H1 (cell line): ENCODE measurements around the gene CUTC. TPM values are rescaled to one million over a fixed set of nuclear protein-coding genes. Genes with fewer than 3 reads are reported as not detected.

Source experiments
- CTCF ChIA-PET: fragments of 300-600 bp; sonication (Branson Sonifier 250); formaldehyde crosslinking; loops from one replicate; lab custom pipeline; 2021; ENCODE audit not compliant: partially characterized antibody; lab: Charles Lee
- POLR2A ChIA-PET: fragments of 300-600 bp; sonication (Branson Sonifier 250); formaldehyde crosslinking; loops from one replicate; lab custom pipeline; 2021; ENCODE audit warnings: inconsistent platforms; ENCODE audit not compliant: partially characterized antibody; lab: Charles Lee
- DNase-seq, 2 experiments: peaks; one replicate each; pipeline versions ENCODE4 v3.0.0 to v3.0.0-alpha.2; 2010 to 2022; ENCODE audit warnings: low spot score in 2 of 2, low read depth in 1 of 2, mixed read lengths in 1 of 2
- FAIRE-seq: peaks from 2 replicates; lab custom pipeline; 2011; peaks lifted over from hg19 to GRCh38; lab: Jason Lieb, UNC
- H2AFZ ChIP-seq: 2 replicates; pipeline ENCODE4 v1.8.1; 2012; ENCODE audit warnings: low read length, inconsistent platforms
- H2AK5ac ChIP-seq: 2 replicates; pipeline ENCODE4 v1.6.1; 2013; ENCODE audit warnings: low read depth, low read length
- H2BK120ac ChIP-seq: replicated peaks from 2 replicates; pipeline ENCODE3; 2013; ENCODE audit warnings: low read depth, low read length, inconsistent platforms
- H2BK12ac ChIP-seq: 2 replicates; pipeline ENCODE4 v1.6.1; 2013; ENCODE audit warnings: low read depth, low read length
- H2BK15ac ChIP-seq: 2 replicates; pipeline ENCODE4 v1.6.1; 2013; ENCODE audit warnings: low read length
- H2BK20ac ChIP-seq: 2 replicates; pipeline ENCODE4 v1.6.1; 2013; ENCODE audit warnings: low read length
- H2BK5ac ChIP-seq: 2 replicates; pipeline ENCODE4 v1.6.1; 2013; ENCODE audit warnings: low read depth, low read length
- H3K14ac ChIP-seq: 2 replicates; pipeline ENCODE4 v1.6.1; 2013; ENCODE audit warnings: inconsistent platforms; ENCODE audit not compliant: insufficient read length
- H3K18ac ChIP-seq: 2 replicates; pipeline ENCODE4 v1.6.1; 2013; ENCODE audit warnings: low read length; ENCODE audit errors: extremely low read depth
- H3K23ac ChIP-seq: 2 replicates; pipeline ENCODE4 v1.6.1; 2013; ENCODE audit warnings: inconsistent platforms; ENCODE audit not compliant: insufficient read length
- H3K23me2 ChIP-seq: 2 replicates; pipeline ENCODE4 v1.6.1; 2013; ENCODE audit warnings: low read depth, low read length
- H3K27ac ChIP-seq: 2 replicates; pipeline ENCODE4 v1.6.1; 2011; ENCODE audit warnings: low read depth, low read length, inconsistent platforms
- H3K27me3 ChIP-seq, 4 experiments: replicated peaks in 1 of 4; 1 replicate in 1 of 4; 2 replicates in 3 of 4; pipeline versions ENCODE4 v1.6.1 to v1.8.1; 2011 to 2013; ENCODE audit warnings: low read length in 3 of 4, mild to moderate bottlenecking in 3 of 4, inconsistent platforms in 2 of 4, mixed read lengths in 2 of 4, moderate library complexity in 1 of 4; ENCODE audit not compliant: control insufficient read depth in 3 of 4, insufficient read depth in 3 of 4; ENCODE audit errors: extremely low read depth in 1 of 4
- H3K36me3 ChIP-seq, 4 experiments: 2 replicates each; pipeline versions ENCODE4 v1.6.1 to v1.8.1; 2011 to 2013; ENCODE audit warnings: mild to moderate bottlenecking in 4 of 4, low read length in 3 of 4, moderate library complexity in 2 of 4, control low read depth in 1 of 4, inconsistent platforms in 1 of 4; ENCODE audit not compliant: insufficient read depth in 4 of 4, control insufficient read depth in 2 of 4
- H3K4ac ChIP-seq: replicated peaks from 2 replicates; pipeline ENCODE3; 2013; ENCODE audit warnings: low read length, low read depth, mixed read lengths, inconsistent platforms; ENCODE audit not compliant: insufficient read length
- H3K4me1 ChIP-seq, 4 experiments: replicated peaks in 1 of 4; 1 replicate in 1 of 4; 2 replicates in 3 of 4; pipeline versions ENCODE4 v1.6.1 to v1.8.1; 2011 to 2013; ENCODE audit warnings: low read length in 3 of 4, inconsistent platforms in 2 of 4, mixed read lengths in 1 of 4; ENCODE audit not compliant: insufficient read depth in 4 of 4, control insufficient read depth in 3 of 4
- H3K4me2 ChIP-seq, 2 experiments: 2 replicates each; pipeline versions ENCODE4 v1.6.1 to v1.8.1; 2011 to 2013; ENCODE audit warnings: low read depth in 2 of 2, low read length in 2 of 2, control low read depth in 1 of 2, inconsistent platforms in 1 of 2, mild to moderate bottlenecking in 1 of 2; ENCODE audit not compliant: insufficient read depth in 1 of 2
- H3K4me3 ChIP-seq, 4 experiments: fragments of 200-600, 300-600 bp in 1 of 4; sonication (generic), shearing (Covaris generic), sonication (Bioruptor Twin) in 1 of 4; 2 replicates each; pipeline versions ENCODE4 v1.5.1 to v1.8.1; 2011 to 2016; ENCODE audit warnings: low read length in 4 of 4, low read depth in 3 of 4, control low read depth in 2 of 4, inconsistent platforms in 2 of 4, mild to moderate bottlenecking in 2 of 4, mixed read lengths in 1 of 4, moderate library complexity in 1 of 4; ENCODE audit not compliant: insufficient read depth in 2 of 4; ENCODE audit errors: extremely low read depth in 1 of 4
- H3K56ac ChIP-seq: replicated peaks from 2 replicates; pipeline ENCODE3; 2013; ENCODE audit warnings: low read depth, mild to moderate bottlenecking, mixed read lengths, low read length, inconsistent platforms; ENCODE audit not compliant: insufficient read length
- H3K79me1 ChIP-seq: 2 replicates; pipeline ENCODE4 v1.6.1; 2013; ENCODE audit warnings: low read depth, low read length, control low read depth
- H3K79me2 ChIP-seq, 2 experiments: 2 replicates each; pipeline versions ENCODE4 v1.6.1 to v1.8.1; 2012 to 2013; ENCODE audit warnings: low read length in 2 of 2, mild to moderate bottlenecking in 2 of 2, inconsistent platforms in 1 of 2; ENCODE audit not compliant: insufficient read depth in 2 of 2, control insufficient read depth in 1 of 2
- H3K9ac ChIP-seq, 4 experiments: replicated peaks in 1 of 4; 1 replicate in 1 of 4; 2 replicates in 3 of 4; pipeline versions ENCODE4 v1.6.1 to v1.8.1; 2011 to 2013; ENCODE audit warnings: low read depth in 3 of 4, low read length in 3 of 4, control low read depth in 2 of 4, mild to moderate bottlenecking in 2 of 4, moderate library complexity in 2 of 4, inconsistent platforms in 1 of 4; ENCODE audit errors: extremely low read depth in 1 of 4
- H3K9me3 ChIP-seq, 2 experiments: 2 replicates each; pipeline versions ENCODE4 v1.6.1 to v1.8.1; 2012 to 2013; ENCODE audit warnings: mild to moderate bottlenecking in 2 of 2, moderate library complexity in 2 of 2, control low read depth in 1 of 2, inconsistent platforms in 1 of 2, low read depth in 1 of 2, low read length in 1 of 2, mixed read lengths in 1 of 2; ENCODE audit not compliant: insufficient read depth in 2 of 2
- H4K20me1 ChIP-seq, 2 experiments: replicated peaks in 1 of 2; 2 replicates each; pipeline versions ENCODE3 to v1.8.1; 2011 to 2013; ENCODE audit warnings: inconsistent platforms in 2 of 2, low read length in 2 of 2, mild to moderate bottlenecking in 1 of 2; ENCODE audit not compliant: insufficient read depth in 2 of 2, control insufficient read depth in 1 of 2
- H4K5ac ChIP-seq: 2 replicates; pipeline ENCODE4 v1.6.1; 2013; ENCODE audit warnings: low read length, low read depth, mixed read lengths, inconsistent platforms; ENCODE audit not compliant: insufficient read length
- H4K8ac ChIP-seq: 2 replicates; pipeline ENCODE4 v1.8.0; 2013; ENCODE audit warnings: mild to moderate bottlenecking, moderate library complexity, low read length, inconsistent platforms; ENCODE audit not compliant: insufficient read depth; ENCODE audit errors: extremely low read depth
- H4K91ac ChIP-seq: replicated peaks from 2 replicates; pipeline ENCODE3; 2013; ENCODE audit warnings: low read length, mixed read lengths, inconsistent platforms; ENCODE audit not compliant: insufficient read length
- ATF3 ChIP-seq: IDR thresholded peaks from 2 replicates; pipeline ENCODE4 v1.6.1; 2011; ENCODE audit warnings: low read depth, mild to moderate bottlenecking, low read length; ENCODE audit not compliant: insufficient read depth
- BRCA1 ChIP-seq: IDR thresholded peaks from 2 replicates; pipeline ENCODE4 v1.6.1; 2012; ENCODE audit warnings: low read depth, low read length, improper control_type of control experiment
- CHD2 ChIP-seq: IDR thresholded peaks from 2 replicates; pipeline ENCODE4 v1.6.1; 2012; ENCODE audit warnings: low read length, improper control_type of control experiment
- EGR1 ChIP-seq: IDR thresholded peaks from 2 replicates; pipeline ENCODE4 v1.6.1; 2011; ENCODE audit warnings: low read depth, low read length, borderline replicate concordance
- GABPA ChIP-seq: IDR thresholded peaks from 2 replicates; pipeline ENCODE4 v1.6.1; 2011; ENCODE audit warnings: mild to moderate bottlenecking, low read length, moderate library complexity, borderline replicate concordance; ENCODE audit not compliant: insufficient read depth
- HDAC6 ChIP-seq: IDR thresholded peaks from one replicate; pipeline ENCODE4 v1.7.1; 2012; ENCODE audit warnings: low read depth, mild to moderate bottlenecking, inconsistent platforms, low read length, moderate library complexity
- KDM1A ChIP-seq: fragments of 200-600, 300-600 bp; sonication (generic); IDR thresholded peaks from 2 replicates; pipeline ENCODE4 v1.7.1; 2016; ENCODE audit warnings: mild to moderate bottlenecking, low read length, borderline replicate concordance
- KDM5A ChIP-seq: fragments of 200-600 bp; IDR thresholded peaks from 2 replicates; pipeline ENCODE4 v1.7.1; 2012; ENCODE audit warnings: mild to moderate bottlenecking, low read length, inconsistent platforms, mixed read lengths
- MAX ChIP-seq: IDR thresholded peaks from 2 replicates; pipeline ENCODE4 v1.6.1; 2012; ENCODE audit warnings: inconsistent platforms
- POLR2A ChIP-seq, 2 experiments: IDR thresholded peaks; 1 replicate in 1 of 2; 2 replicates in 1 of 2; pipeline ENCODE4 v1.6.1; 2011; ENCODE audit warnings: low read depth in 2 of 2, low read length in 2 of 2, mild to moderate bottlenecking in 2 of 2; ENCODE audit errors: control extremely low read depth in 1 of 2
- POLR2AphosphoS5 ChIP-seq: IDR thresholded peaks from 2 replicates; pipeline ENCODE4 v1.6.1; 2011; ENCODE audit warnings: low read depth, low read length
- SP1 ChIP-seq: IDR thresholded peaks from 2 replicates; pipeline ENCODE4 v1.6.1; 2011; ENCODE audit warnings: low read depth, low read length
- SP2 ChIP-seq: IDR thresholded peaks from 2 replicates; pipeline ENCODE4 v1.6.1; 2012; ENCODE audit warnings: mild to moderate bottlenecking, low read length, inconsistent platforms
- SUZ12 ChIP-seq: fragments of 200-600 bp; sonication (generic); IDR thresholded peaks from 2 replicates; pipeline ENCODE4 v1.6.1; 2012; ENCODE audit warnings: mild to moderate bottlenecking, inconsistent platforms, low read length, moderate library complexity, mixed read lengths
- WGBS, 2 experiments: shearing (Covaris generic) in 1 of 2; methylation state at CpG; one replicate each; pipeline versions ENCODE4 v1.1.6 to v1.1.7; 2013 to 2015; ENCODE audit warnings: low lambda C conversion rate in 2 of 2, mixed read lengths in 2 of 2, inconsistent platforms in 1 of 2, low coverage in 1 of 2, missing lambda C conversion rate in 1 of 2; ENCODE audit not compliant: insufficient replicate concordance in 2 of 2, insufficient coverage in 1 of 2, insufficient read length in 1 of 2; ENCODE audit errors: extremely low coverage in 1 of 2, missing lambda C conversion rate in 1 of 2; 5-methylcytosine and 5-hydroxymethylcytosine counted together
- polyA plus RNA-seq, 7 experiments: library from polyadenylated mRNA; depleted of rRNA in 3 of 7; stranded (reverse) in 5 of 7; unstranded in 2 of 7; fragments of >200 nt in 5 of 7; fragments of 200-250 nt in 2 of 7; gene quantifications; 1 replicate in 5 of 7; 2 replicates in 1 of 7; 4 replicates in 1 of 7; pipeline versions ENCODE4 v1.2.1 to v1.2.3, GENCODE V29; 2011 to 2013; ENCODE audit warnings: missing spikeins in 2 of 7, mixed read lengths in 2 of 7
- total RNA-seq: library from RNA; stranded (reverse); fragmentation: NEBNext Ultra II Directional; extraction: Animal tissue kit (Norgen Biotek cat#: 25700); gene quantifications from 2 replicates; pipeline ENCODE4 v1.2.1, GENCODE V29; 2021

CUTC gene
- total and polyA plus RNA-seq, 2 of the 8 experiments (the other 6 are each of a cell fraction or from before 2014, with no cell fraction given), result 25.3 to 25.6 TPM

GRCh38 chr10:99781734-99782429 lies 49.8 kb downstream of the CUTC start:
- no peak for FAIRE-seq
- Histone ChIP-seq H3K18ac (no peak overlapping the region), H3K9ac (no peak overlapping the region), H3K79me2 (no peaks in the 10 kb centered on the region), H3K27ac (no peak overlapping the region), H3K23ac (no peak overlapping the region), H2BK120ac (no peak overlapping the region), H3K79me1 (no peaks in the 10 kb centered on the region), H3K9me3 (no peaks in the 10 kb centered on the region), H4K91ac (no peak overlapping the region), H3K4me2 (no peak overlapping the region), H4K20me1 (no peaks in the 10 kb centered on the region), H2AK5ac (no peak overlapping the region), H3K56ac (no peak overlapping the region), H4K8ac (no peak overlapping the region), H2BK15ac (no peak overlapping the region), H2BK12ac (no peak overlapping the region), H3K23me2 (no peaks in the 10 kb centered on the region), H3K14ac (no peak overlapping the region), H3K4me1 (peaks cover 0 to 12% (median 7%) of the 10 kb centered on the region in 4 experiments; a peak in 5 of 7 replicates), H3K4ac (no peak overlapping the region), H3K36me3 (no peaks in the 10 kb centered on the region), H2BK5ac (no peak overlapping the region), H4K5ac (no peak overlapping the region), H3K4me3 (no peak overlapping the region), H2BK20ac (no peak overlapping the region), H3K27me3 (no peaks in the 10 kb centered on the region; a peak in 1 of 7 replicates), H2AFZ (no peak overlapping the region)
- ChIA-PET POLR2A (interaction anchor here (0.9 kb wide), 1 partner anchor 29 kb away, joined by 3 read pairs; no protein-coding TSS in a partner anchor), CTCF (interaction anchor here (0.9 to 1.2 kb wide), 2 partner anchors 13 to 31 kb away, joined by 3 read pairs; no protein-coding TSS in a partner anchor)
- DNase-seq, result no peak
- WGBS, 2 experiments, result 93% methylated on average over 5 of the region's 5 CpGs; no CpG with 5 or more reads in 1 of the 2 experiments
- TF ChIP-seq BRCA1, result no peak
- no peak for TF ChIP-seq EGR1
- no peak for TF ChIP-seq MAX
- no peak for TF ChIP-seq SP2
- no peak for TF ChIP-seq SUZ12
- no peak for TF ChIP-seq POLR2AphosphoS5
- no peak for TF ChIP-seq KDM1A
- TF ChIP-seq SP1, result no peak
- no peak for TF ChIP-seq CHD2
- TF ChIP-seq KDM5A, result no peak
- no peak for TF ChIP-seq GABPA
- no peak for TF ChIP-seq HDAC6
- TF ChIP-seq POLR2A (IDR thresholded peaks at IDR 0.05; ENCODE audit: control extremely low read depth in 1 of 2, low read depth in 2 of 2, low read length in 2 of 2), result no peak
- no peak for TF ChIP-seq ATF3
